ENCODE results near the gene ACVR1C.

DNA sequence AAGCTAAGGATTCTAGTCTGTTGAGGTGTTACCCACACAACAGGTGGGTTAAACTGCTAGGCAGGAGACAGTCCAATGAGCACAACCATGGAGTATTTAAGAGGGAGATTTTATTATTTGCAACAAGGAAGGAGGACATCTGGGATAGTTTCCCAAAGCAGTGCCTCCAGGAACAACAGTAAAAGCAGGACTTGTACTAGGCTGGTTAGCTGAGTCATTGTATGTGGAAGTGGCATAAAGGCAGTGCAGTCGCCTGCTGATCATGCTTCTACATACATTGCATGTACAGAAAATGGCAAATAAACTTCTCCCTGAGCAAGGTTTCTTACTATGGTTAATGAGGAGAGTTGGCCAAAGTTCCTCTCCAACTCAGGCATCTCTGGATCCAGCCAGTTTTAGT is 138.7 kb downstream of the ACVR1C start:
- TF ChIP-seq, protein P1, sequence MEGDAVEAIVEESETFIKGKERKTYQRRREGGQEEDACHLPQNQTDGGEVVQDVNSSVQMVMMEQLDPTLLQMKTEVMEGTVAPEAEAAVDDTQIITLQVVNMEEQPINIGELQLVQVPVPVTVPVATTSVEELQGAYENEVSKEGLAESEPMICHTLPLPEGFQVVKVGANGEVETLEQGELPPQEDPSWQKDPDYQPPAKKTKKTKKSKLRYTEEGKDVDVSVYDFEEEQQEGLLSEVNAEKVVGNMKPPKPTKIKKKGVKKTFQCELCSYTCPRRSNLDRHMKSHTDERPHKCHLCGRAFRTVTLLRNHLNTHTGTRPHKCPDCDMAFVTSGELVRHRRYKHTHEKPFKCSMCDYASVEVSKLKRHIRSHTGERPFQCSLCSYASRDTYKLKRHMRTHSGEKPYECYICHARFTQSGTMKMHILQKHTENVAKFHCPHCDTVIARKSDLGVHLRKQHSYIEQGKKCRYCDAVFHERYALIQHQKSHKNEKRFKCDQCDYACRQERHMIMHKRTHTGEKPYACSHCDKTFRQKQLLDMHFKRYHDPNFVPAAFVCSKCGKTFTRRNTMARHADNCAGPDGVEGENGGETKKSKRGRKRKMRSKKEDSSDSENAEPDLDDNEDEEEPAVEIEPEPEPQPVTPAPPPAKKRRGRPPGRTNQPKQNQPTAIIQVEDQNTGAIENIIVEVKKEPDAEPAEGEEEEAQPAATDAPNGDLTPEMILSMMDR (IDR thresholded peaks at IDR 0.05), result no peak
- TF ChIP-seq POLR2A (IDR thresholded peaks at IDR 0.05), result no peak
